Gastroesophageal sphincter (tissue), 3 donors: ENCODE measurements around the gene STRIP2.

ENCODE experiments used
- CTCF ChIP-seq, 4 experiments: fragments of 200-600 bp in 2 of 4; fragments of 450-650 bp in 2 of 4; sonication (generic) in 1 of 4; IDR thresholded peaks; one replicate each; pipeline ENCODE4 v1.5.1; 2017 to 2019; ENCODE audit warnings: antibody characterized with exemption in 4 of 4, mild to moderate bottlenecking in 2 of 4, moderate library complexity in 2 of 4
- POLR2A ChIP-seq, 2 donors: fragments of 450-650 bp; IDR thresholded peaks; one replicate each; pipeline ENCODE4 v1.6.1; 2017; ENCODE audit warnings: antibody characterized with exemption in 2 of 2, mild to moderate bottlenecking in 2 of 2, moderate library complexity in 1 of 2

- TF ChIP-seq CTCF (IDR thresholded peaks at IDR 0.05) (no peak), POLR2A (IDR thresholded peaks at IDR 0.05) (no peak)
These were observed 40.1 kb upstream of the STRIP2 start for GRCh38 chr7:129394101-129394500.
